ENCODE results near the gene PHTF2.

PHTF2 gene

DNA sequence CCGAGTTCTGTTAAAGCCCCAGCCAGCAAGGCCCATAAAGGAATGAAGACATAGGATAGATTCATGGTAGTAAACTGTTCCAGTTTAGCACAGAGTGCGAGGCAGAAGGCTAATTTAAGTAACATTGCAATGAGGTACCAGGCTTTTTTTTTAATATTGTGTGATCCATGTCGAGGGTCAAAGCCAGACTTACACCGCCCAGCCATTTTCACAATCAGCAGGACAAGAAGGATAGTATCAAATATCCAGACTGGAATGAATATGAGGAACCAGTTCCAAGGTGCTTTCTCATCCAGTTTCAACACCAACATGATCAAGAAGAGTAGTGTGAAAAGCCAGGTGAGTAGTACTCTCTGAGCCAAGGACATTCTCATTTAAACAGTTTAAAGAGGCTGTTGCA lies 4.6 kb upstream of the PHTF2 start:
- Histone ChIP-seq H3K27ac (ENCODE audit: low read length) (no peak overlapping the region), H3K4me1 (ENCODE audit: control insufficient read depth, insufficient read depth, low read length) (peaks cover 10% of the 10 kb centered on the region), H3K36me3 (ENCODE audit: control insufficient read depth in 2 of 2, insufficient read depth in 2 of 2, low read length in 2 of 2) (peaks cover 3 to 7% of the 10 kb centered on the region in 2 donors), H3K9me3 (ENCODE audit: control insufficient read depth in 2 of 2, low read length in 2 of 2) (no peaks in the 10 kb centered on the region), H3K9ac (ENCODE audit: low read length in 2 of 2) (no peak overlapping the region), H3K4me3 (ENCODE audit: low read length in 2 of 2) (no peak overlapping the region), H3K27me3 (ENCODE audit: control insufficient read depth in 1 of 2, insufficient read depth in 2 of 2, low read length in 2 of 2) (no peaks in the 10 kb centered on the region)

DNA sequence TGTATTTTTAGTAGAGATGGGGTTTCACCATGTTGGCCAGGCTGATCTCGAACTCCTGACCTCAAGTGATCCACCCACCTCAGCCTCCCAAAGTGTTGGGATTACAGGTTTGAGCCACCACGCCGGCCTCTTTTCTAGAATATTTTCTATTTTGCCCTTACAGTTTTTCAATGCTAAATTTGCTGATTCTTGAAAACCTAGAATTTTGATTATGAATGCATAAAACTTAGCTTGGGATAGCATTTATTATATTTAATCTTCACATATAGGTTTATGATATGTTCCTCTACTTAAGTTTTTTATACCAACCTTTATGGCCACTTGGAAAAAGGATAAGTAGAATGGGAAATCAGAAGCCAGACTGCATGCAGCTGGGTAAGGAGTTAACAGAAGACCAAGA lies 2.5 kb upstream of the PHTF2 start:
- Histone ChIP-seq H3K9ac (ENCODE audit: low read length in 2 of 2) (no peak overlapping the region), H3K4me3 (ENCODE audit: low read length in 2 of 2) (no peak overlapping the region)

DNA sequence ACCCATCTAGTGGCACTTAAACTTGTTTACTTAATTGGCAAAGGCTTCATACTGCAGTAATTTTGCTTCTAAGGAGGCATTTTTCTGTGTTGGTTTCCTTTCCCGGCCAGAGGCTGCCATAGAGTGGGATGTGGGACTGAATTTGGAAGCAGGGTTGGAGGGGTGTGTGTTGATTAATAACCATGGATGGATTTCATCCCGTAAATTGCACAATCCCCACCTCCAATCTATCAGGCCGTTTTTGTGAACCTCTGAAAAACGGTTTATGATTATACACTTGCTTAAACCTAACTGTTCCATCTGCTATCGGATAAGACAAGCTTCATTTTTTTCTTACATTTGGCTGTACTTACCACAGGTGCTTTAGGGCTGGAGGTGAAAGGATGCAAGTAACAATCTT lies 1.6 kb upstream of the PHTF2 start:
- Histone ChIP-seq H3K9me3 (ENCODE audit: control insufficient read depth in 2 of 2, low read length in 2 of 2) (no peaks in the 10 kb centered on the region), H3K4me3 (ENCODE audit: low read length in 2 of 2) (peak overlapping the region; percentile 98), H3K4me1 (ENCODE audit: control insufficient read depth, insufficient read depth, low read length) (peaks cover 16% of the 10 kb centered on the region), H3K9ac (ENCODE audit: low read length in 2 of 2) (peak overlapping the region in 1 of 2 donors; percentile 91), H3K36me3 (ENCODE audit: control insufficient read depth in 2 of 2, insufficient read depth in 2 of 2, low read length in 2 of 2) (peaks cover 3 to 7% of the 10 kb centered on the region in 2 donors), H3K27ac (ENCODE audit: low read length) (no peak overlapping the region), H3K27me3 (ENCODE audit: control insufficient read depth in 1 of 2, insufficient read depth in 2 of 2, low read length in 2 of 2) (no peaks in the 10 kb centered on the region)

More for the DNA sequence above, 2.5 kb upstream of the PHTF2 start:
- Histone ChIP-seq H3K36me3 (ENCODE audit: control insufficient read depth in 2 of 2, insufficient read depth in 2 of 2, low read length in 2 of 2) (peaks cover 3 to 7% of the 10 kb centered on the region in 2 donors), H3K27ac (ENCODE audit: low read length) (no peak overlapping the region), H3K9me3 (ENCODE audit: control insufficient read depth in 2 of 2, low read length in 2 of 2) (no peaks in the 10 kb centered on the region), H3K4me1 (ENCODE audit: control insufficient read depth, insufficient read depth, low read length) (peaks cover 16% of the 10 kb centered on the region), H3K27me3 (ENCODE audit: control insufficient read depth in 1 of 2, insufficient read depth in 2 of 2, low read length in 2 of 2) (no peaks in the 10 kb centered on the region)

DNA sequence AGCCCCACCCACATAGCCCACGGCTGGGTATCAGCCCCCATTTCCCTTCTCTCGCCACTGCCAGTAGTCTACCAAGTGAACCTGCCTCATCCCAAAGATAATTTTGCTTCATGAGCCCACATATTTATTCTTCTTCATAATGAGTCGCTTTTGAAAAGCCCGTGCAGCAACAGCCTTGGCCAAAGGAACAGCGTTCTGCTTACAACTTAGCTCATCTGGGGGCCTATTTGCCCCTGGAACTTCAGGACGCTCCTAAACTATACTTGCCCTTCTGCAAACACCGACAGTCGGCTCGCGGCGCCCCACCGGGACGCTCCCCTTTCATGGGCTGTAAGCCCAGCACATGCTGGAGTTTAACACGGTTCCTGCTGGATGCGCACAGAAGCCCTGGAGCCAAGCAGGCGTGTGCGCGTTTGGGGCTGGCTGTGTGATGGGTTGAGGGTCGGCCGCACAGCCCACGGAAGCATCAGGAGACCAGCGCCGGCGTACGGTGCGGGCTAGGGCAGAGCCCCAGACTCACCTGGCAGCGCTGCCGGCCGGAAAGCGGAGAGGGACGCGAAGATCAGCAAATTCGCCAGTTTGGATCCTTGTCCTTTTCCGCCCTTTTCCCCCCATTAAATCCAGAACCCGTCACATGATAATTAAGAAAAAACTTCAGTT lies 709 bp upstream of the PHTF2 start:
- Histone ChIP-seq H3K4me1 (ENCODE audit: control insufficient read depth, insufficient read depth, low read length) (peaks cover 16% of the 10 kb centered on the region), H3K27me3 (ENCODE audit: control insufficient read depth in 1 of 2, insufficient read depth in 2 of 2, low read length in 2 of 2) (no peaks in the 10 kb centered on the region), H3K9me3 (ENCODE audit: control insufficient read depth in 2 of 2, low read length in 2 of 2) (no peaks in the 10 kb centered on the region), H3K36me3 (ENCODE audit: control insufficient read depth in 2 of 2, insufficient read depth in 2 of 2, low read length in 2 of 2) (peaks cover 3 to 7% of the 10 kb centered on the region in 2 donors), H3K4me3 (ENCODE audit: low read length in 2 of 2) (peak overlapping the region; percentile 98), H3K27ac (ENCODE audit: low read length) (peak overlapping the region; percentile 75), H3K9ac (ENCODE audit: low read length in 2 of 2) (peak overlapping the region; percentile 85 to 91)

DNA sequence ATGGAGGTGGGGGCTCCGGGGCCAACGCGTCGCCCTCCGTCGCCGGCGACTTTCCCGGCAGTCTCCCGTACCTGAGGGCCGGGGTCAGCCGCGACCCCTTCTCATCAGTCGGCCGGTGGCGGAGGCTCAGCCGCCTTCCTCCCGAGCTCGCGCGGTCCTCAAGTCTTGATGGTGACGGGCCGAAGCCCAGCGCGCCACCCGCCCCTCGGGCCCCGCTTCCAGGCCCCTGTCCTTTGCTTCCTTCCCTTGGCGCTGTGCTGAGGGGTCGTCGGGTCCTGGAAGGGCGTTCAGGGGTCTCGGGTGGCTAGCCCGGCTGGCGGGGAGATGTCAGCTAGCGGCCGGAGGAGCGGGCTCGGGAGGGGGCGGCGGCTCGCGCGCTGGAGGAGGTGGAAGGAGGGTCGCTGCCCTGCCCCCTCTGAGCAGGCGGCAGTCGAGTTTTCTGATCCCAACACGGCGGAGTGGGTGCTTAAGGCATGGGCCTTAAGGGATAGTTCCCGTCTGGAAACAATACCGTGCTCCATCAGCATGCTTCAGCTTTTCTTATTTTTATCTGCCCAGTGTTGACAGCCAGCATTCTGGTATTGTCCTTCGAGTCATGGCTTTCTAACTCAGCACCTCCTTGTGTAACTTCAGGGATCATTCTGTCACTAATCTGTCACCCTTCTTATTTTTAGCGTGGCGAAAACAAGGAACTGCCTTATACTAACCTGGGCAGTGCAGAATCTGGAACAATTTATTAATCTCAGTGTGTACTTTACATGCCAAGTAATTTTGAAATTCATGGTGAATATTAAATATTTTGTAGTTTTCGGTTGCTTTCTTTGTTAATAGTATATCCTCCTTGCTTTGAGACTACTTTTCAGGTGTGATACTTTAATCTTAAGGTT lies 748 bp downstream of the PHTF2 start:
- H3K27ac ChIP-seq (ENCODE audit: low read length), result peak overlapping the region; percentile 53
- H3K36me3 ChIP-seq (ENCODE audit: control insufficient read depth in 2 of 2, insufficient read depth in 2 of 2, low read length in 2 of 2), result peaks cover 0 to 3% of the 10 kb centered on the region in 2 donors
- no peaks in the 10 kb centered on the region for H3K27me3 ChIP-seq (ENCODE audit: control insufficient read depth in 1 of 2, insufficient read depth in 2 of 2, low read length in 2 of 2)
- H3K4me3 ChIP-seq (ENCODE audit: low read length in 2 of 2), result peak overlapping the region; percentile 63 to 98
- peak overlapping the region; percentile 70 to 78 for H3K9ac ChIP-seq (ENCODE audit: low read length in 2 of 2)
- peaks cover 16% of the 10 kb centered on the region for H3K4me1 ChIP-seq (ENCODE audit: control insufficient read depth, insufficient read depth, low read length)
- no peaks in the 10 kb centered on the region for H3K9me3 ChIP-seq (ENCODE audit: control insufficient read depth in 2 of 2, low read length in 2 of 2)

DNA sequence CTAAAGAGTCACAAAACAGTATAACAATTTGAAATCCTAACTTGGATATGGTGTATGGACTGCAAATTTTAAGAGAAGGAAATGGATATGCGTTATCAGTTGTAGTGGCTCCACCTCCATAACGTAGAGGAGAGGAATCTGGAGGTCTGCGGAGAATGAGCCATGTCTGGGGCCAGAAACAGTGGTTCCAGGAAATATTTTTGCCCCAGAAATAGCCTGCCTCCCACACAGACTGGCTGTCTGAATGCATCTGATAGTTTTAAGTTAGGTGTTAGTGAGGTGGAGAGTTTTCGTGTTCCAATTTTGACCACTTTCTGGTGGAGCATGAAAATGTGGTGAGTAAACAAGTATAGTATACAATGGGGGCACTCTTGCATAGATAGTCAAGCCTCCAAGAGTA lies 1.6 kb downstream of the PHTF2 start:
- Histone ChIP-seq H3K4me1 (ENCODE audit: control insufficient read depth, insufficient read depth, low read length) (peaks cover 16% of the 10 kb centered on the region), H3K36me3 (ENCODE audit: control insufficient read depth in 2 of 2, insufficient read depth in 2 of 2, low read length in 2 of 2) (no peaks in the 10 kb centered on the region), H3K9ac (ENCODE audit: low read length in 2 of 2) (peak overlapping the region in 1 of 2 donors; percentile 70), H3K4me3 (ENCODE audit: low read length in 2 of 2) (peak overlapping the region in 1 of 2 donors; percentile 98), H3K27me3 (ENCODE audit: control insufficient read depth in 1 of 2, insufficient read depth in 2 of 2, low read length in 2 of 2) (no peaks in the 10 kb centered on the region), H3K27ac (ENCODE audit: low read length) (no peak overlapping the region), H3K9me3 (ENCODE audit: control insufficient read depth in 2 of 2, low read length in 2 of 2) (no peaks in the 10 kb centered on the region)

DNA sequence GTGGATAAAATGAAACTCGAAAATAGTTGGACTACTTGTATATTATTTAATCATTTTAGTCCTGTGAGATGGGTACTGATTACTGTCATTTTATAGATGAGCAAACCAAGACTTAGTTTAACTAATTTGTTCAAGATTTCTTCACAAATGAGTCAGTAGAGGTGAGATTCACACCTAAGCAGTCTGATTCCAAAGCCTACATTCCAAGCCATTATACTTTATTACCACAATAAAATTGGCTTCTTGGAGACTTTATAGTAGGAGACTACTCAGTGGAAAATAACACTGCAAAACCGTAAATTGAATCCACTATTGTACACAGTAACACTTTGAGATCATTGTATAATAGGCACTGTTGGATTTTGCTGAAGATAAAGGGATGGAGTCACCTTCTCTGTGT lies 2.2 kb downstream of the PHTF2 start:
- peaks cover 16% of the 10 kb centered on the region for H3K4me1 ChIP-seq (ENCODE audit: control insufficient read depth, insufficient read depth, low read length)
- H3K36me3 ChIP-seq (ENCODE audit: control insufficient read depth in 2 of 2, insufficient read depth in 2 of 2, low read length in 2 of 2), result no peaks in the 10 kb centered on the region
- no peaks in the 10 kb centered on the region for H3K9me3 ChIP-seq (ENCODE audit: control insufficient read depth in 2 of 2, low read length in 2 of 2)
- H3K27me3 ChIP-seq (ENCODE audit: control insufficient read depth in 1 of 2, insufficient read depth in 2 of 2, low read length in 2 of 2), result no peaks in the 10 kb centered on the region
- H3K27ac ChIP-seq (ENCODE audit: low read length), result no peak overlapping the region
- no peak overlapping the region for H3K4me3 ChIP-seq (ENCODE audit: low read length in 2 of 2)
- no peak overlapping the region for H3K9ac ChIP-seq (ENCODE audit: low read length in 2 of 2)

DNA sequence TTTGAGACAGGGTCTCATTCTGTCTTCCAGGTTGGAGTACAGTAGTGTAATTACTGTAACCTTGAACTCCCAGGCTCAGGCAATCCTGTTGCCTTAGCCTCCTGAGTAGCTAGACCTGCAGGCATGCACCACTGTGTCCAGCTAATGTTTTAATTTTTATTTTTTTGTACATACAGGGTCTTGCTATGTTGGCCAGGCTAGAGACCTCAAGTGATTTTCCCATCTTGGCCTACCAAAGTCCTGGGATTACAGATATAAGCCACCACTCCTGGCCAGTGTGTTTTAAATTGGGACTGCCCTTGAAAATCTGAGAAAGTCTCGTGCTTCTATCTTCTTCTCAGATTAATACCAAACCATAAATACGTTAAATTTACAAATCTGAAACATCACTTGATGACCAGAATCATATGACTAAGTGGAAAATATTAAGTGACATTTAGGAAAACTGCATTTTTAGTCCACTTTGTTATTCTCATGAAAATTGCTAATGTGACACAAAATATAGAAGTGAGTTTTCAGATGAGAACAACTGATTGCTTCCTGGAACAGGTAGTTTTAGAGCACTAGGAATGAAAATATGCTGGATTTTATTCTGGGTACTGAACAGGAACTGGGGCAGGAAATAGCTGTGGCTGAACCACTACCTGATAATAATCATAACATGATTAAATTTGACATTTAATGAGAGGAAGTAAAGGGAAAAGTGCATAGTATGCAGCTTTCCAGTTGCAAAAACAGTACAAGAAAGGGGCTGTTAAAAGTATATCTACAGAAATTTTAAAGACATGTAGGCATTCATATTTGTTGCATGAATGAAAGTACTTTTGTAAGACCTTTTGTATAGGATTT lies 4.2 kb downstream of the PHTF2 start:
- no peaks in the 10 kb centered on the region for H3K27me3 ChIP-seq (ENCODE audit: control insufficient read depth in 1 of 2, insufficient read depth in 2 of 2, low read length in 2 of 2)
- H3K36me3 ChIP-seq (ENCODE audit: control insufficient read depth in 2 of 2, insufficient read depth in 2 of 2, low read length in 2 of 2), result no peaks in the 10 kb centered on the region
- no peak overlapping the region for H3K4me3 ChIP-seq (ENCODE audit: low read length in 2 of 2)
- H3K27ac ChIP-seq (ENCODE audit: low read length), result no peak overlapping the region
- H3K9ac ChIP-seq (ENCODE audit: low read length in 2 of 2), result no peak overlapping the region
- peaks cover 6% of the 10 kb centered on the region for H3K4me1 ChIP-seq (ENCODE audit: control insufficient read depth, insufficient read depth, low read length)
- no peaks in the 10 kb centered on the region for H3K9me3 ChIP-seq (ENCODE audit: control insufficient read depth in 2 of 2, low read length in 2 of 2)

DNA sequence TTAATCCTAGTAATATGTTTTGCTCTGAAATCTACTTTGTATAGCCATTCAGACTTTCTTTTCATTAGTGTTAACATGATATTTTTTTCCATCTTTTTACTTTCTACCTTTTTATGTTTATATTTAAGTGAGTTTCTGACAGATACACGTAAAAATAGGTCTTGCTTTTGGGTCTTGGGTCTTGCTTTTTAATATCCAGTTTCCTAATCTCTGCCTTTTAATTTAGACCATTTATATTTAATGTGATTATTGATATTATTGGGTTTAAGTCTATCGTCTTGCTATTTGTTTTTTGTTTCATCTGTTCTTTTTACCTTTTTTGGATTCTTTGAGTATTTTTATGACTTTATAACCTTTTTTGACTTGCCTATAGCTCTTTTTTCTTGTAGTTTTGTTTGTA lies 7.9 kb downstream of the PHTF2 start:
- Histone ChIP-seq H3K27ac (ENCODE audit: low read length) (no peak overlapping the region), H3K9ac (ENCODE audit: low read length in 2 of 2) (no peak overlapping the region), H3K4me1 (ENCODE audit: control insufficient read depth, insufficient read depth, low read length) (no peaks in the 10 kb centered on the region), H3K36me3 (ENCODE audit: control insufficient read depth in 2 of 2, insufficient read depth in 2 of 2, low read length in 2 of 2) (no peaks in the 10 kb centered on the region), H3K9me3 (ENCODE audit: control insufficient read depth in 2 of 2, low read length in 2 of 2) (no peaks in the 10 kb centered on the region), H3K4me3 (ENCODE audit: low read length in 2 of 2) (no peak overlapping the region), H3K27me3 (ENCODE audit: control insufficient read depth in 1 of 2, insufficient read depth in 2 of 2, low read length in 2 of 2) (no peaks in the 10 kb centered on the region)

DNA sequence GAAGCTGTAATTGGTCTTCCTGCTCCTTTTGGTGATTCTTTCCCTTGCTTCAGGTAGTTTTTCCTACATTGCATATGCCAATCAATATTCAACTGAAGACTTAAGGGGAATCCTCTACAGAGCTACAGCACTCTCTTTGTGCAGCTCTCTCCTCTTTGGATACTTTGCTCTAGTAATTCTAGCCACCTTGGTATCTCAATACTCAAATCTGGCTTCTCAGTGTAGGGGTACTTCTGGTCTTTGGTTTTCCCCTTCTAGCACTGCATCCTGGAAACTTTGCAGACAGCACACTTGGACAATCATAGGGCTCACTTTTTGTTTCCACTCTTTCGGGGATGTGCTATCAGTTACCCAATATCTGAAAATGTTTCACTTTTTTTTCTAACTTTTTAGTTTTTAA lies 9.9 kb downstream of the PHTF2 start:
- H3K9ac ChIP-seq (ENCODE audit: low read length in 2 of 2), result no peak overlapping the region
- no peaks in the 10 kb centered on the region for H3K4me1 ChIP-seq (ENCODE audit: control insufficient read depth, insufficient read depth, low read length)
- H3K36me3 ChIP-seq (ENCODE audit: control insufficient read depth in 2 of 2, insufficient read depth in 2 of 2, low read length in 2 of 2), result no peaks in the 10 kb centered on the region
- no peaks in the 10 kb centered on the region for H3K9me3 ChIP-seq (ENCODE audit: control insufficient read depth in 2 of 2, low read length in 2 of 2)
- H3K27me3 ChIP-seq (ENCODE audit: control insufficient read depth in 1 of 2, insufficient read depth in 2 of 2, low read length in 2 of 2), result no peaks in the 10 kb centered on the region
- no peak overlapping the region for H3K27ac ChIP-seq (ENCODE audit: low read length)
- no peak overlapping the region for H3K4me3 ChIP-seq (ENCODE audit: low read length in 2 of 2)

All from stomach smooth muscle (tissue), 2 donors.